HCEC 1CT (cell line): ENCODE results near the gene KCNK5.

ENCODE experiments used
- DNase-seq: peaks from one replicate; pipeline ENCODE4 v3.0.0-alpha.2; 2017

The KCNK5 gene

GRCh38 chr6:39214846-39215639 lies 14.2 kb downstream of the KCNK5 start:
- DNase-seq: no peak

GRCh38 chr6:39214120-39214813 lies 15.0 kb downstream of the KCNK5 start:
- DNase-seq: no peak

DNA sequence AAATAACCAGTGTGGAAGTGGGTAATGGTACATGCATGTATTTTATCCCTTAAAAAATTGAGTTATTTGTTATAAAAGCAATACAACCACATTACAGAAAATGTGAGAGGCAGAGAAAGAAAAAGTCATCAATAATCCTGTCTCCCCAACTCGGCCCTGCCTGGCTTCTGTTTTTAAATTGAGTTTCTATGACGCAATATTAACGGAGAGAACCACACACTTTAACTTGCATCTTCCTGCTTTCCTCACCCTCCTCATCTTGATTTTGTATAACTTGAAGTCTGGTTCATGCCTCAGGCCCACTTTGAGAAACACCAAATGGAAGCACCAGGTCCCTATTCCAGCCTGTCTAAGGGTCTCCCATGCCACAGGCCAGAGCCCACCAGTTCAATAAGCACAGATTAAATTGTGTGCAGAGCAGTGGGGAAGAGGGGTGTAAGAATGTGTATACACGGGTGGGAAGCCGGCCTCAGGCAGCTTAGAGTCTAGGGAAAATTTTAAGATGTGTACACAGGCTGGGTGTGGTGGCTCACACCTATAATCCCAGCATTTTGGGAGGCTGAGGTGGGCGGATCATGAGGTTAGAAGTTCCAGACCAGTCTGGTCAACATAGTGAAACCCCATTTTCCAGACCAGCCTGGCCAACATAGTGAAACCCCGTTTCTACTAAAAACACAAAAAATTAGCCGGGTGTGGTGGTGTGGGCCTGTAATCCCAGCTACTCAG lies 15.9 kb downstream of the KCNK5 start:
- DNase-seq: no peak

DNA sequence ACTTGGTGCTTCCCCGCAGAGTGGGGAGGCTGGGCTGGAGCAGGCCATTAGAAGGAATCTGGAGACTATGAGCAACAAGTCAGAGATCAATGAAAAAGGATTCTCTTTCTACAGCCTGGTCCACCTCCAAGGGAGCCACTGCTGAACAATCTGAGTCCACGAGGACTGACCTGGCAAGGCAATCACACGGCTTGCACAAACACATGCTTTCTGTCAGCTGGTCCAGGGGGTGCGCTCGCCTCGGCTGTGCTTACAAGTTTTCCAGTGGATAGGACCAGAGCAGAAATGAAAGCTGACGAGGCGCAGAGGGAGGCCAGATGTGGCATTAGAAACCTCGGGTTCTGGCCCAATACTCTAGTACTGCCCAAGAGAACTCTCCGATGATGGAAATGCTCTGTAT lies 18.1 kb downstream of the KCNK5 start:
- no peak for DNase-seq

DNA sequence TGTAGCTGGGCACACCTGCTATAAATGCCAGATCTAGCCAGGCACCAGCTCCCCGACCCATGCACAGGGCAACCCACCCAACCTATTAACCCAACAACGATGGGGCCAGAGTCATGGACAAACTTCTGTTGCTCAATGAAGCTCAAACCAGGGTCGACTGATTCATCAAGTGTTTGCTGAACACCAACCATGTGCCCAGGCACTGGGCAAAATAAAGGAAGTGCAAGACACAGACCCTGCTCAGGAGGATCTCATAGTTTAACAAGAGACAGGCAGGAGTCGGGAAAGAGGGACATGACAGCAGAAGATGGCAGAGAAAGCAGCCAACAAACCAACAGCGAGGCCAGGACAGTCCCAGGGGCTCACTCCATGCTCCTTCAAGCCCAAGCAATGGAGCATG lies 18.8 kb downstream of the KCNK5 start:
- DNase-seq: no peak

DNA sequence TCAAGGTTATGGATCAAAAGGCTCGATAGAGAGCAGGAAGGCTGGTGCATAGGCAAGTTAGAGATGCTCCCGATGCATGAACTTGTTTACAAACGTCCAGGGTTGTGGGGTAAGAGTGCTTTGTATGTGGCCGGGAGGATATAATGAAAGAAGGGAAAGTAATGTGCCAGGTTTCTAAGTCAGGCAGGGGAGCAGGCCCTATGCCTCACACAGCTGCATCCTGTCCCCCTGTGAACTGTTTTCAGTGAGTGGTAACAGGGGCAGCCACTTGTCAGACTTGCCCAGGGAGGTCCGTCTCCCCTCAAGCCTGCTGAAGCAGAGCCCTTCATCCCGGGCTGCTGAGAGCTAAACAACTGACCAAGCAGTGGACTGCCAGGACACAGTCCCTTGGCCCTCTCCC lies 19.4 kb downstream of the KCNK5 start:
- no peak for DNase-seq

DNA sequence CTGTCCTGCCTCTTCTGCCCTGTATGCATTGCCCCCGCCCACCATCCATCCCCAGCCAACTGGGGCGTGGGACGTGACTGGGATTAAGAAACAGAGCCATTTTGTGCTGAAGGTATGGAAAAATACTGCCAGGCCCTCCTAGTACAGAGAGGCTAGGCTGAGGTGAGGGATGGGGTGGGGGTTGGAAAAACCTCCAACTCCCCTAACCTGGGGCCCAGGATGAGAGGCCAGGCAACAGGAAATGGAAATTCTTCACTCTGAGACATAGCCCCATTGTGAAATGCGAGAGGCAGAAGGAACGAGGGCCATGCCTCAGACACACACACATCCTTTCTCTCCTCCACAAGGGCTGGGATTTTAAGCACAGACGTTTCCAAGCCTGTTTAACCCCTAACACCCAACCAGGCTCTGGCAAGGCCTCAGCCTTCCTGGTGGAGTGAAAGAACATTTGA lies 19.9 kb downstream of the KCNK5 start:
- no peak for DNase-seq

- no peak for DNase-seq
Measured at GRCh38 chr6:39208223-39208739, 21.0 kb downstream of the KCNK5 start.

- DNase-seq: no peak
Measured at GRCh38 chr6:39207416-39208222, 21.7 kb downstream of the KCNK5 start.

- DNase-seq: no peak
Measured at GRCh38 chr6:39206250-39206721, 23.0 kb downstream of the KCNK5 start.

DNA sequence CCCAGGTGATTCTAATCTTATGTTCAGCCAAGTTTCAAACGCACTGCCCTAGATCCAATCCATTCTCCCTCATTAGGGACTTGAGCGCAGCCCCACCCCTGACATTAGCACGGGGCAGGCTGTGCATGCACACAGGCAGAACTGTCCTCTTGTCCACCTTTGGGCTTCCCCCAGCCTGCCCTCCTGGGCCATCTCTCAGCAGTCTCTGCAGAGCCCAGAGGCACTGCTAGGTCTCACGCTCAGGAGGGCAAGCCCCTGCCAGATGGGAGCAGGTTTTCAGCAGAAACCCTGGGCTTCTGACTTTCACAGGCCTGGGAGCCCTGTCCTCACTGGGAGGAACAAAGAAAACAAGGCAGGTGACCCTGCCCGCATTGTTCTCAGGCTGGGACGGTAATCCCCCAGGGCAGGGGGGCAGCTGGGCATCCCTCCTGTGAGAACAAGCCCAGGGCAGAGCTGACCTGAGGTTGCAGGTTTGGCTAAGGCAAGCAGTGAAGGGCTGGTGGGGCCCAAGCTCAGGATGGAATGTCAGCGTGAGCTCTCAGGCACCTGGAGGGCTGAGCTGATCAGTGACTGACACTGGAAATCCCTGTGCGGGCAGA lies 24.5 kb downstream of the KCNK5 start:
- no peak for DNase-seq

GRCh38 chr6:39204160-39204495 lies 25.1 kb downstream of the KCNK5 start:
- DNase-seq: no peak

- no peak for DNase-seq
Measured at GRCh38 chr6:39203436-39204159, 25.7 kb downstream of the KCNK5 start.

DNA sequence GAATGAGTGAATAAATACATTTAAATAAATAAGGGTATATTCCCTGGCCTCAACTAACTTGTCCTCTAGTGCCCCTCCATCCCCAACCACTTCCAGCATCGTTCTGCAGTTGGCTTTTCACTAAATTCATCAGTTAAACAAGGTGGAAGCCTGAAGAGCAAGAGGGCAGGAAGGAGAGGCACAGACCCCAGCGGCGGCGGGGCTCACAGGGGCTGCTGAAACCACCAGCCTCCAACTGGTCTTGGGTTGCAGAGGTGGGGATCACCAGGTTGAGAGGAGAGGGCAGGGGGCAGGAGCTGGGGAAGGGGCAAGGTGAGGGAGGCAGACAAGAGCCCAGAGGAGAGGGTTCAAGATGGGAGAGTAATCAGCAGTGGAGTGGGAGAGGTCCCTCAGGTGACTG lies 27.1 kb downstream of the KCNK5 start:
- no peak for DNase-seq

- no peak for DNase-seq
Measured at GRCh38 chr6:39200498-39201020, 28.7 kb downstream of the KCNK5 start.

GRCh38 chr6:39199976-39200375 lies 29.3 kb downstream of the KCNK5 start:
- no peak for DNase-seq

DNA sequence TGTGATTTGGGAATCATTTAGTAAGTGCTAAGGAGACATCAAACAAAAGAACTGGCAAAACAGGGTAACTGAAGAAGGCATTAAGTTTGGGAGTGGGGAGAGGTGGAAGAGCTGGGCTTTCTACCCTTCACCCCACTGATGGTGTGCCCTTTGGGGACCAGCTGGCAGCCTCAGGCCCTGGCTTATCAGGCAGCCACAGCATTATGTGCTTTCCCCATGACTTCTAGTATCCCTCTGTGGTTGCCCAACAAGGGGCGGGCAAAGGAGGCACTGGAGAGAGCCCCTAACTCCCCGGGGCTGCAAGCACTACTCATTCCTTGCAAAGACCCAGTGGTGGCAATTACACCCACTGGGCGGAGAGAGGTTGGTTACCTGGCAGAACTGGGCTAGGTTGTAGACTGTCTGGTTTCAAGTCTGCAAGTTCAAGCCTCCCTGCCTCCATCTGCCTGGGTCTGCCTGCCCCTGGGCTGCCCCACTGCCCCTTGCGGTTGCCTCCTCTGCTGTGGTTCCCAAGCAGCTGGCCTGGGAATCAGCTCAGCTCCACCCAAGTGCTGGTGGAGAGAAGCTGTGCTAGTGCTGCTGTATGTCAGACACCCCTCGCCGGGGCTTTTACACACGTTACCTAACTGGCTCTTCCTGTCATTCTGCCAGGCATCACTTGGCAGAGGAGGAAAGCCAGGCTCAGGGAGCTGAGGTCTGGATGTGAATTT lies 29.9 kb downstream of the KCNK5 start:
- DNase-seq: no peak

DNA sequence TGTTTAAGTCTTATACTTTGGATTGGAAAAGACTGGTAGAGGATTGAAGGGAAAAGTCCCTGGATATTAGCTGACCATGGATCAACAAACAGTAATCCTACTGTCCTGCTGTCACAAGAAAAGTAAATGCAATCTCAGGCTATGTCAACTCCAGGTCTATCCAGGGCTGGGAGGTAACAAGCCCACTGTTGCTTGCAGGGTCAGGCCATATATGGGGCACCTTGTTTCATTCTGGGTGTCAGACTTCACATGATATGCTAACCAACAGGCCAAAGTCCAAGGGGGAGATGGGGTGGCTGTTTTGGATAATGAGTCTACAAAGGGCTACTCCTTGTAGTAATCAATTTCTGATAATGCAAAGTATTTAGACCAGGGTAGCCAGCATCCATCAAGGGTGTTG lies 30.7 kb downstream of the KCNK5 start:
- DNase-seq: no peak

DNA sequence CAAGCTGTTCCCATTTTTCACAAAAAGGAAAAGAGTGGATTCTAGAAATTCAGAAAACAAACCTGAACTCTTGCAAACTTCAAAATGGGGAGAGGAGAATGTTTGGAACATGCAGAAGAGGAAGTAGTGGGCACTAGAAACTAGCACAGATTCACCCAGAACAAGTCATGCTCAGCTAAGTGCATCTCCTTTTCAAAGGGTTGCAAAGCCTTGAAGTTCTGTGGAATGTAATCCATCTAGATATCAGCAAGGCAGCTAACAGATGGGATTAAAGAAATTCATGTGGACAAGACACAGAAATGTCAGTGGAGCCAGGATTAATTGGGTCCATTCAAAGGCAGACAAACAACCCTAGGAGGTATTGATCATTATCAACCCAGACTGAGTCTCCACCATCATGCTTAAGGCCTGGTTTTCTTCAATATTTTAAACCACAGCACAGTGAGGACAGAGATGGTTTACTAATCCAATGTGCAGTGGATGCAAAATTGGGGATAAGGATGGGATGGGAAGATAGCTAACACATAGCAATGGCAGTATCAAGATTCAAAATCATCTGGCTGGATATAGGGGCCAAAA lies 31.3 kb downstream of the KCNK5 start:
- no peak for DNase-seq

GRCh38 chr6:39197521-39197920 lies 31.8 kb downstream of the KCNK5 start:
- no peak for DNase-seq
